OCI-M2 (cell line): ENCODE results near the gene CCDC117.
A peak's percentile ranks its signal among the peaks of the same experiment; 100 is the strongest.
"Not testable (repeated sequence)": the region's sequence is repeated elsewhere in the genome, so short reads cannot be mapped to it uniquely, and the experiment has no call there.

Source experiments
- DNase-seq: peaks from one replicate; lab custom pipeline; 2025; ENCODE audit not compliant: unreplicated experiment; lab: John Stamatoyannopoulos, UW

The CCDC117 gene, protein sequence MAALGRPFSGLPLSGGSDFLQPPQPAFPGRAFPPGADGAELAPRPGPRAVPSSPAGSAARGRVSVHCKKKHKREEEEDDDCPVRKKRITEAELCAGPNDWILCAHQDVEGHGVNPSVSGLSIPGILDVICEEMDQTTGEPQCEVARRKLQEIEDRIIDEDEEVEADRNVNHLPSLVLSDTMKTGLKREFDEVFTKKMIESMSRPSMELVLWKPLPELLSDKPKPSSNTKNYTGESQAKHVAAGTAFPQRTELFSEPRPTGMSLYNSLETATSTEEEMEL

DNA sequence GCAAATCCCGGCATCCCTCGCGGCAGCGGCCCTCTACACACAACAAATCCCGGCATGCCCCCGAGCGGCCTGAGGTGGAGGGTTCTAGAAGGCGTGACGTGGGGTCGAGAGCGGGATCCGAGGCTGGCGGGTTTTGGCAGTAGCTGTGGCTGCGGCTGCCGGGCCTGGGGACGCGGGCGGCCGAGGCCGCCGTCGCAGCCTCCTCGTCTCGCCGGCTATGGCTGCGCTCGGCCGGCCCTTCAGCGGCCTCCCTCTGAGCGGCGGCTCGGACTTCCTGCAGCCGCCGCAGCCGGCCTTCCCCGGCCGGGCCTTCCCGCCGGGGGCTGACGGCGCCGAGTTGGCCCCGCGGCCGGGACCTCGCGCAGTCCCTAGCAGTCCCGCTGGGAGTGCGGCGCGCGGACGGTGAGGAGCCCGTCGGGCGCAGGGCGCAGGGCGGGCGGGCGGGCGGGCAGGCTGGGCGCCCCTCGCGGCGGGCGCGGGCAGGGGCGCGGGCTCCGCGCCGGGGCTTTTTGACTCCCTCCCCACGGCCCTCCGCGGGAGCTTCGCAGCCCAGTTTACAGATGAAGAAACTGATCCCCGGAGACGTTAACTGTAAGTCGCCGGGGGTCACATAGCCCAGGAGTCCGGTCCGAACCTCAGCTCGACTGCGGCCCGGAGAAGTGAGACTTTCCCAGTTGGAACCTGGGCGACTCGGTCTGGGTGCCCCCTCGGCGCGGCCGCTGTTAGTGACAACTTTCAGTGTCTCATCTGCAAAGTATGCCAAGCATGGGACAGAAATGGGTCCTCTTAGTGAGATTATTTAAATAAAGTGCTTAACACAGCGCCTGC, at the start of gene CCDC117:
CCDC117 (plus strand) TSS at position 63 of the 828 bp plus-strand sequence; CDS start at position 218, 155 bp downstream.
- DNase-seq: peak; percentile 49

DNA sequence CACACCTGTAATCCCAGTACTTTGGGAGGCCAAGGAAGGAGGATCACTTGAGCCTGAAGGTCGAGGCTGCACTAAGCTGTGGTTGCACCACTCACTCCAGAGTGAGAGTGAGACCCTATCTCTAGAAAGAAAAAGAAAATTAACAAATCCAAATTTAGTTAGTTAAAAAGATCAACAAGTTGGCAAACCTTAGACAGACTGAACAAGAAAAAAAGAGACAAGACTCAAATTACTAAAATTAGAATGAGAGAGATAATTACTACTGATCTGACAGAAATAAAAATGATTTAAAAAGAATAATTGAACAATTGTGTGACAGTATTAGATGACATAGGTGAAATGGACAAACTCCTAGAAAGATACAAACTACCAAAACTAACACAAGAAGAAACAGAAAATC, 44.5 kb upstream of the CCDC117 start:
- no peak for DNase-seq

DNA sequence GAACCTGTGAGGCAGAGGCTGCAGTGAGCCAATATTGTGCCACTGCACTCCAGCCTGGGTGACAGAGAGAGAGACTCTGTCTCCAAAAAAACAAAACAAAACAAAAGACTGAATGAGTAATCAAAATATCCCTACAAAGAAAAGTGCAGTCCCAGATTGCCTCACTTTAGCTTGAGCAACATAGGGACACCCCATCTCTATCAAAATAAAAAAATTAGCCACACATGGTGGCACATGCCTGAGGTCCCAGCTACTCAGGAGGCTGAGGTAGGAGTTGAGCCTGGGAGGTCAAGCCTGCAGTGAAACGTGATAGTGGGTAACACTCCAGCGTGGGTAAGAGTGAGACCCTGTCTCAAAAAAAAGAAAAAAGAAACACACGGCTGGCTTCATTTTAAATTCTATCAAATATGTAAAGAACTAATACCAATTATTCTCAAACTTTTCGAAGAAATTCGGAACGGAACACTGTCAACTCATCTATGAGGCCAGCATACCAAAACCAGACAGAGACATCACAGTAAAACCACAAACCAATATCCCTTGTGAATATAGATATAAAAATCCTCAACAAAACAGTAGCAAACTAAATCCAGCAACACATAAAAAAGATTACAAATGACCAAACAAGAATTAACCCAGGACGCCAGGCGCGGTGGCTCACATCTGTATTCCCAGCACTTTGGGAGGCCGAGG, 43.7 kb upstream of the CCDC117 start:
- DNase-seq: no peak

DNA sequence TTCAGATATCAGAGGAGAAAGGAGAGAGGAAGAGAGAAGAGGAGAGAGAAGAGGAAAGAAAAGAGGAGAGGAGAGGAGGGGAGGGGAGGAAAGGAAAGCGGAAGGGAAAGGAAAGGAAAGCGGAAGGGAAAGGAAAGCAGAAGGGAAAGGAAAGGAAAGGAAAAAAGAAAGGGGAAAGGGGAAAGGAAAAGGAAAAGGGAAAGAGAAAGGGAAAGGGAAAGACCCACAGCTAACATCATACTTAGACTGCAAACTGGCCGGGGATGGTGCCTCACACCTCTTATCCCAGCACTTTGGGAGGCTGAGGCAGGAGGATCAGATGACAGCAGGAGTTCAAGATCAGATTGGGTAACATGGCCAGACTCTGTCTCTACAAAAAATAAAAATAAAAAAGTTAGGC, 42.3 kb upstream of the CCDC117 start:
- no peak for DNase-seq

DNA sequence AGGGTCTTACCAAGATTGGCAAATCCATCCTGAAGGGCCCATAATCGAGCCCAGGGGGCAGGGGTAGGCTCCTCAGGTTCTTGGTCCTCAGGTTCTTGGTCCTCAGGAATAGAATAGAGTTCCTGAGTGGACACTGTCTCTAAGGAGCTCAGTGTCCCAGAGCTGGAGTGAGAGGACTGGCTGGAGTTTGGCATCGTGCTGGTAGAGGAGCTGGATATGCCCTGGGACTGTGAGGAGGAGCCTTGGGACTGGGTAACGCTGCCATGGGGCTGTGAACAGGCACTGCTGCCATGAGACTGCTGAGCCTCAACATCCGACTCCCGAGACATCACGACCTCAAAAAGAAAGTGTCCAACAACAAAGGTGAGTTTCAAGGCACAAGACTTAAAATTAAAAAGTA, 38.1 kb upstream of the CCDC117 start:
- DNase-seq: no peak

DNA sequence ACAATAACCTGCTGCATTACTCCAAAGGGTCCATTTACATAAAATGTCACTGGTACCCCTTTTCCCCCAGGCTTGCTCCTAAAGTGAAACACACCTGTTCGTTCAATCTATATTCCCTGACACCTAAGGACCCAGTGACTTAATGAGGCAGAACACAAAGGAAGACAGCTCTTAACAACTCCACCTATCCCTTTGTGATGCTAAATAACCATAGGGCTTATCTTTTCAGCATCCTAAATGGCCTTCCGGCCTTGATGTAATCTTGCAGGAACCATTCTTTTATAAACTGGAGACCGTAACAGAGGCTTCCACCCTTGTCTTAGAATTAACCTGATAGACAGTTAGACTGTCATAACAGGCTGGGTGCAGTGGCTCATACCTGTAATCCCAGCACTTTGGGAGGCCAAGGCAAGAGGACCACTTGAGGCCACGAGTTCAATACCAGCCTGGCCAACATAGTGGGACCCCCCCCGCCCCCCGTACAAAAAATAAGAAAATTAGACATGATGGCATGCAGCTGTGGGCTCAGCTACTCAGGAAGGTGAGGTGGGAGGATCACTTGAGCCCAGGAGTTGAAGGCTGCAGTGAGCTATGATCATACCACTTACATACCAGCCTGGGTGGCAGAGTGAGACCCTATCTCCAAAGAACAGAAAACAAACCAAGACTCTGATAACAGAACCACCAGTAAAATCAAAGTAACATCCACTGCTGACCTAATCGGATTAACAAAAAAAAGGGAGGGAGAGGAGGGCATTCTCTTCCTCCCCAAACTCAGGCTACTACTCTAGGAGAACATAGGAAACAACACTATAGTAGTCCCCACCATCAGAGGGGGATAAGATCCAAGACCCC, 36.0 kb upstream of the CCDC117 start:
- no peak for DNase-seq

DNA sequence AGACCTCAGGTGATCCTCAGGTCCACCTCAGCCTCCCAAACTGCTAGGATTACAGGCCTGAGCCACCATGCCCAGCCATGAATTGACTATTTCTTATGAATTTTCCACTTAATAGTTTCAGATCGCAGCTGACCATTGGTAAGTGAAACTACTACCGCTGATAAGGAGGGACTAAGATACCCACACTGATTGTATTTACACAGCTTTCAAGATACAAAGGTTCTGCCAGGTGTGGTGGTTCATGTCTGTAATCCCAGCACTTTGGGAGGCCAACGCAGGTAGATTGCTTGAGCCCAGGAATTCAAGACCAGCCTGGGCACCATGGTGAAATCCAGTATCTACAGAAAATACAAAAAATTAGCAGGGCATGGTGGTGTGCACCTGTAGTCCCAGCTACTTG, 34.8 kb upstream of the CCDC117 start:
- DNase-seq: no peak

DNA sequence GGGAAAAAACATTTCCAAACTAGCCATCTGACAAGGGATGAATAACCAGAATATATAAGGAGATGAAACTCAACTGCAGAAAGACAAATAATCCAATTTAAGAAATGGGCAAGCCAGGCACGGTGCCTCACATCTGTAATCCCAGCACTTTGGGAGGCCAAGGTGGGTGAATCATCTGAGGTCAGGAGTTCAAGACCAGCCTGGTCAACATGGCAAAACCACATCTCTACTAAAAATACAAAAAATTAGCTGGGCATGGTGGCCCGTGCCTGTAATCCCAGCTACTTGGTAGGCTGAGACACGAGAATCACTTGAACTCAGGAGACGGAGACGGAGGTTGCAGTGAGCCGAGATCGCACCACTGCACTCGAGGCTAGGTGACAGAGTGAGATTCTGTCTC, 33.6 kb upstream of the CCDC117 start:
- DNase-seq: not testable (repeated sequence)

DNA sequence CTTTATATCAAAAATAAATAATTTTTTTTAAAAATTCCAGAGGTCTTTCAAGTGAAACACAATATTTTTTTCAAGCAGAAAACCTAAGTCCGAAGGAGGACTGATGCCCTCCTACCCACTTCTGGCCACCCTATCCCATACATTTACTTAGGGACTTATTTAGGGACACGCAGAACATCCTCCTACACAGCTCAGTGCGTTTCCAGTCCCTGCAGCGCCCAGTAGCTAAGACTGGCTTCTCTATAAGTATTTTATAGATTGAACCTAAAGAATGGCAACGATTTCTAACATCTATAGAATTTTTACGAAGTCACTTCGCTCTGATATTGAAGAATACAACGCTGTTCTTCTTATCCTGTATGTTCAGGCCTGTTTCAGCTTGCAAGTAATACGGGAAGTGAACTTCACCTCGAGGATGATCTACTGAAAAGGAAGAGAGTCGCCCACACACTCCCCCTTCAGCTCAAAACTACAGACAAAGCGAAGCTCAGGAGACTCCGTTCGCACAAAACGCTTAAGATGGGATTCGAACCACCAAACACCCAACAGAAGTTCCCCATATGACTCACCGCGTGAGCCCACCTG, 31.2 kb upstream of the CCDC117 start:
- DNase-seq: peak; percentile 82

DNA sequence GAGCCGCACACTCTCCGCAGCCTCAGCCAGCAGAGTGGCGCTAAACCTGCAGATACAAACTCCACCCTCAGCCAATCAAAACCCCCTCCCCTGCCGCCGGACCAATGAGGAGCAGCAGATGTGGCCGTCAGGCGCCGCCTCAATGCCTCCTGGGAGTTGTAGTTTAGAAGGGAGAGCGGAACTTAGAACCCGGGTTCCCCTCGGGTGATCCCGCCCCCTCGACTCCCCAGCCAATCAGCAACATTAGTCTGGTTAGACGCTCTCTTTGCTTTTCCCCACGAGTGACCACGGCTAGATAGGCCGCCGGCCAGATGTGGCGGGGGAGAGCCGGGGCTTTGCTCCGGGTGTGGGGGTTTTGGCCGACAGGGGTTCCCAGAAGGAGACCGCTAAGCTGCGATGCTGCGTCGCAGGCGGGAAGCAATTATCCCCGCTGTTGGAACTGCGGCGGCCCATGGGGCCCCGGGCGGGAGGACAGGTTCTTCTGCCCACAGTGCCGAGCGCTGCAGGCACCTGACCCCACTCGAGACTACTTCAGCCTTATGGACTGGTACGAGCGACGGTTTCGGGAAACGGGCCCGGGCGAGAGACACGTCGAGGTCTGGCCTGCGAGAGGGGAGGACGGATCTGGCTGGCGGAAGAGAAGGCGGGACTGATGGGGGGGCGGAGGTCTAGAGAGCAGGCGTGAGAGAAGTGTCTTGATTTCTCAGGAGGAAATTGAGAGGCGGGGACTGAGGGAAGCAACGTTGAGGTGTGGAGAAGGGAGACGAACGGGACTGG, 30.5 kb upstream of the CCDC117 start, which contains the start of the genes CHEK2 and HSCB:
CHEK2 (minus strand) TSS at position 36 of the 777 bp plus-strand sequence. CDS start 7,099 bp downstream, outside the sequence.
HSCB (plus strand) TSS at position 255 of the 777 bp plus-strand sequence; CDS start at position 312, 57 bp downstream.
- peak; percentile 82 for DNase-seq

DNA sequence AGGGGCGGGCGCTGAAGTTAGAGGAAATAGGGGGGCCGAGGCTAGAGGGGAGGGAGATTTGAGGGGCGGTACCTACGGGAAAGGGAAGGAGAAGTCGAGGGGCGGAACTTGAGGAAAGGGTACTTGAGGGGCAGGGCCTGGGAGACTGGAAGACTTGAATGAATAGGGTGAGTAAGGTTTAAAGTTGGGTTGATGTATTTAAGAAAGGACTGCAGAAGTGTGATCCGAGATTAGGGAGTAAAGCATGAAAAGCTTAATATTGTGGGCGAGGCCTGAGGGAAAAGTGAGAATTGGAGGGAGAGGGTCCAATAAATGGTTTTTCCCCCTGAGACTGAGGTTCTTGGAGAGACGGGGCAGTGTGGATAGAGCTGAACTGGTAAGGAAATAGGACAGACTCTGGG, 29.9 kb upstream of the CCDC117 start:
- DNase-seq: no peak

DNA sequence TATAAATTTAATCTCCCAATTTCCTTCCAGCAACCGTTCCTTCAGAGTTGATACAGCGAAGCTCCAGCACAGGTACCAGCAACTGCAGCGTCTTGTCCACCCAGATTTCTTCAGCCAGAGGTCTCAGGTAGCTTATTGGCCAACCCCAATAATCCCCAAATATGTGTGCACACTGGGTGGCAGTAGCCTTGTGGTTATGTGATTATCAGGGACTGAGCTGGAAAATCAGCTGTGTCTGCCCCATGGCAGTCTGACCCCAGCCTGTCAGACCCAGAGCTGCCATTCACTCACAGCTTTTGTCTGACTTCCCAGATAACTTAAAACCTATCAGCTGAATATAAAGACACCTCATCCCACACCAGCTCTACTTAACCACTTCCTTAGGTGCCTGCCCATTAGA, 28.6 kb upstream of the CCDC117 start:
- no peak for DNase-seq

DNA sequence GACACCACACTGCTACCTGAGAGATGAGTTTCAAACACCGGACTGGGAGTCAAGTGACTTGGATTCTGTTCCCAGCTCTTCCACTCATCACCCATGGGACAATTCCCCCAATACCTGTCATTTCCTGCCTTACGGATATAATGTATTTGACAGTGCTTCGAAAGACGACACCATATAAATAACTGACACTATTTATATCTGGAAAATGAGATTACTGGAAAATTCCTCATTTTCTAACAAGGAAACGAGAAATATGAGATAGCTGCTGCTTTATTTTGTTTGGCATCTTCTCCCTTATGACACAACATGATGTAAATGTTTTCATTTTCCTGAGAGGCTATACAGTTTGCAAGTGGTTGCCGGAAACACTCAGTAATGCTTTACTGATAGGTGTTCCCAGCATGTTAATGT, 22.0 kb upstream of the CCDC117 start:
- DNase-seq: no peak

DNA sequence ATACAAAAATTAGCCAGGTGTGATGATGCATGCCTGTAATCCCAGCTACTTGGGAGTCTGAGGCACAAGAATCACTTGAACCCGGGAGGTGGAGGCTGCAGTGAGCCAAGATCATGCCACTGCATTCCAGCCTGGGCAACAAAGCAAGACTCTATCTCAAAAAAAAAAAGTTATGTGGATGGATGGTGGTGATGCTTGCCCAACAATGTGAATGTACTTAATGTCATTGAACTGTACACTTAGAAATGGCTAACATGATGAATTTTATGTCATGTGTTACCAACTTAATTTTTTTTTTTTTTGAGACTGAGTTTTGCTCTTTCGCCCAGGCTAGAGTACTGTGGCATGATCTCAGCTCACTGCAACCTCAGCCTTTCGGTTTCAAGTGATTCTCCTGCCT, 18.0 kb upstream of the CCDC117 start:
- DNase-seq: not testable (repeated sequence)

DNA sequence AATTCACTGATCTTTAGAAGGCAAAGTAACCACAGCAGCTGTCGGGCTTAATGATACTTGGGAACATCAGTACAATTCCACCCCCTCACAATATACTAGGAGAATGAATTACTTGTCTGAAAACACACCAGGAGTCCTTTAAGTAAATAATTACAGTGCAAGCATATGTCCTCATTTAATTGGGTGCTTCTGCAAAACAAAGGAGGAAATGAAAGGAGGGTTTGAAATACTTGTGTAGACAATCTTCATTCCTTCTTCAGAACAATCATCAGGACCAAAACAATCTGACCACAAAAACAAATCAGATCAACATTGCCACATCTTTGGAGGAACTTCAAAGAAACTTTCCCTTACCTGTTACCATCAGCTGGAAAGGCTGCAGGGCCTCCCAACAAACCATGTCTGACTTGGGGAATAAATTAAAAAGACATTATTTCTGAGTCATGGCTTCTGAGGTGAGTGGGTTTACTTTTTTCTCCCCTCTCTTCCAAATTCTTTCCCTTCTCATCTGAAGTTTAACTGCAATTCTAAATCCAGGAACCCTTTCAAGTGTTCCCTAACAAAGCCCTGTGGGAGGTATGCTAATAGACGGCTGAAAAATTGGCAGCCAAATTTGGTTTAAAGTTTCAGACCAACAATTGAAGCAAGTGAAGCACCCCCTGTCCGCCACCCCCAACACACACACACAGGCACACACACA, 12.5 kb upstream of the CCDC117 start:
- no peak for DNase-seq

DNA sequence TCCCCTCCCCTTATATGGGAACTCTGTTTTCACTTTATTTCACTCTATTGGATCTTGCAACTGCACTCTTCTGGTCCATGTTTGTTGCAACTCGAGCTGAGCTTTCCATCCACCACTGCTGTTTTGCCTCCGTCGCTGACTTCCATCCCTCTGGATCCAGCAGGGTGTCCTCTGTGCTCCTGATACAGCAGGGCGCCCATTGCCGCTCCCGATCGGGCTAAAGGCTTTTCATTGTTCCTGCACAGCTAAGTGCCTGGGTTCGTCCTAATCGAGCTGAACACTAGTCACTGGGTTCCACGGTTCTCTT, 11.1 kb upstream of the CCDC117 start:
- no peak for DNase-seq

DNA sequence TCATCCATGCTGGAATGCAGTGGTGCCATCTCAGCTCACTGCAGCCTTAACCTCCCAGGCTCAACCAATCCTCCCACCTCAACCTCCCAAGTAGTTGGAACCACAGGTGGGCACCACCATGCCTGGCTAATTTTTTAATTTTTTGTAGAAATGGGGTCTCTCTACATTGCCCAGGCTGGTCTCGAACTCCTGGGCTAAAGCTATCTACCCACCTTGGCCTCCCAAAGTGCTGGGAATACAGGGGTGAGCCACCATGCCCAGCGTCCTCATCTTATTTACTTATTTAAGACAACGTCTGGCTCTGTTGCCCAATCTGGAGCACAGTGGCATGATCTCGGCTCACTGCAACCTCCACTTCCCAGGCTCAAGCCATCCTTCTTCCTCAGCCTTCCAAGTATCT, 10.5 kb upstream of the CCDC117 start:
- DNase-seq: not testable (repeated sequence)

DNA sequence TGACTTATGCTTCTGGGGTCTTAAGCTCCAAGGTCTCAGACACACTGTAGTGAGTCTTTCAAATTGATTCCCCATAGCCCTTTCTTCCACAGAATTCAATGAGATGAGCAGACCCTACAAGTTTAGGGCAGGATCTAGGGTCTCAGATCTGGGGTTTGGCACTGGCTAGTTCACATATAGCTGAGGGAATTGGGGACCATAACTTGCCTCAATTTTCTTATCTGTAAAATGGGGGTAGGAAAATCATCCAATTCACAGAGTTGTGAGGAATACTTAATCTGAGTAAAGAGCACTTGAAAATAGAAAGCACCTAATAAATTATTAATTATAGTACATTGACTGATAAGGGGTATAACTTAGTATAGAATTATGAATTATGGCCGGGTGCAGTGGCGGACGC, 5.9 kb upstream of the CCDC117 start:
- DNase-seq: no peak
